NCI-H146 treated with DMSO at 0.1 percent for 48 hours (cell line): ENCODE data around the gene MYO3B.
A peak's percentile ranks its signal among the peaks of the same experiment; 100 is the strongest.

Experiments used
- DNase-seq: peaks from one replicate; lab custom pipeline; 2025; ENCODE audit not compliant: unreplicated experiment; lab: John Stamatoyannopoulos, UW

Gene MYO3B

GRCh38 chr2:170362871-170363631 is 185.1 kb downstream of the MYO3B start:
- DNase-seq, result no peak

DNA sequence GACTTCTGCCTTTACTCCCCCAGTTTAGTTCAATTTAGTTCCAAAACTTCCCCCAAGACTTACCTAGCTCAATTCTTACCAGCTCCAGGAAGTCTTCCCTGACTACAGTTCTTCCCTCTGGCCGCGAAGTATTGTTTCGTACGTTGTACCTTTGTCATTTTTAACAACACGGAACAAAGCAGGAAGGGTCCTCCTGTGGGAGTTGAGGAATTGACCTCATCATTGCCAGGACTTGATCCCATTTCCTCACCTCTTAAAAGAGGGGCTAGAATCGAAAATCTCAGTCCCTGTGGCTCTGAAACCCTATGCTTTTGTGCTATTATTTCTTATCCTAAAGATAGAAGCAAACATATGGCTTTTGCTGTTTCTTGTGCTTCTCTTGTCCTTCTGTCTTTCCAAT is 187.1 kb downstream of the MYO3B start:
- no peak for DNase-seq

GRCh38 chr2:170365686-170366085 is 187.7 kb downstream of the MYO3B start:
- no peak for DNase-seq

- no peak for DNase-seq
These were observed 190.4 kb downstream of the MYO3B start for GRCh38 chr2:170368370-170368769.

- no peak for DNase-seq
These were observed 191.3 kb downstream of the MYO3B start for GRCh38 chr2:170369228-170369627.

DNA sequence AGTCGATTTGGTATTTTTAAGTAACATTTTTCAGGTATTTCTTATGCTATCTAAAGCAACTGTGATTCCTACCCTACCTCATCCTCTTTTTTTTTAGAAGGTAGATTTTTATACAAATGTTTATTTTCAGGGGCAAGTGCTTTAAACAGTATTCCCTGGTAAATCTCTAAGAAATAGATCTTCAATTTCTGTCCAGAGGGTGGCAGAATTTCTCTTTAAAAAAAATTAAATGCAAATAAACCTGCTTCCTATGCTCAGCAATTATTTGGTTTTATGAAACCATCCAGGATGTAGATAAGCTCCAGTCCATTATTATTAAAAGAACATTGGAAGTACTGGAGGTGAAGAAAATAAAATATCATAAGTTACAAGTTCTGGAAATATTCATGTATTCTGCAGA is 191.9 kb downstream of the MYO3B start:
- no peak for DNase-seq

DNA sequence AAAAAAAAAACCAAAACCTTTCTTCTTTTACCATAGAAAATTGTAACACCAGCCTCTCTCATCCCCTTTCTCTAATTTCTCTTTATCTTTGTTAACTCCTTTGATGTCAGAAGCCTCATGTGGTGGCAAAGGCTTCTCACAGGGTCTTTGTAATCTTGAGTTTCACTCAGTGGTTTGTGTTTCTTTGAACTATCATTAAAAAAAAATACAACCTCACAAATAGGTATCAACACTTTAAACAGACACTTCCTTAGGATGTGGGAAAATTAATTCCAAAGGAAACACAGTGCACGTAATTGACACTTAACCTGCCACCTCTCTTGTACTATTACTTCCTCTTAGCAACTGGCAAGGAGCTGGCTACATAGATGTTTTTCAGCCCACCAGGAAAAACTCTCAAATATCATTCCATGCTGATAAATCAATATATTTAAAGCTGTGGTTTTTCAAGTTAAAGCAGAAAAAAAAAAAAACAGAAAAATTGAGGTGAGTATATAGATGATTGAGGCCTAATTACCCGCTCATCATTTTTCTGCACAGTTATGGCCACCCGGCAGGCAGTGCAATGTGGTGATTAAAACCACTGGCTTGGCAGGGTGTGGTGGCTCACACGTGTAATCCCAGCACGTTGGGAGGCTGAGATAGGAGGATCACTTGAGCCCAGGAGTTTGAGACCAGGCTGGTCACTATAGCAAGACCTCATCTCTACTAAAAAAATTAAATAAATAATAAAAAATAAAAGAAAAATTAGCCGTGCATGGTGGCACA is 193.5 kb downstream of the MYO3B start:
- no peak for DNase-seq

DNA sequence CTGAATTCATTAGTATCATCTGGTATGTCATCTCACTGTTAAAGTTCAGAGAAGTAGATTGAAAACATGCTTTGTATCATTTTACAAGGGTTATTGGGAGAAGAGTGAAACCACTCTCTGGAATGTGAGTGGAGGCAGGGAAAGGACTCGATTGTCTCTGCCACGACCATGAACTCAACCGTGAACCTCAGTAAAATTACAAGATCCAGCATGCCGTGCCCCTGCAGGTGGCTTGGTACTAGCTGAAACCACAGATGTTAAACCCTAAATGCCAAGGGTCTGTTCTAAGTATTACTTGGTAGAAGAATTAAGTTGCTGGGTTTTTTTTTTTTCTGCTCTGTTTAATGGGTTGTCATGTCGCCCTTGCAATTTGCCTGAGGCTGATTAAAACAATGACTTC is 197.2 kb downstream of the MYO3B start:
- no peak for DNase-seq

- no peak for DNase-seq
These were observed 199.7 kb downstream of the MYO3B start for GRCh38 chr2:170377500-170378207.

- no peak for DNase-seq
These were observed 202.3 kb downstream of the MYO3B start for GRCh38 chr2:170380267-170380666.

- no peak for DNase-seq
These were observed 203.7 kb downstream of the MYO3B start for GRCh38 chr2:170381678-170382077.

- no peak for DNase-seq
These were observed 208.6 kb downstream of the MYO3B start for GRCh38 chr2:170386554-170386953.

DNA sequence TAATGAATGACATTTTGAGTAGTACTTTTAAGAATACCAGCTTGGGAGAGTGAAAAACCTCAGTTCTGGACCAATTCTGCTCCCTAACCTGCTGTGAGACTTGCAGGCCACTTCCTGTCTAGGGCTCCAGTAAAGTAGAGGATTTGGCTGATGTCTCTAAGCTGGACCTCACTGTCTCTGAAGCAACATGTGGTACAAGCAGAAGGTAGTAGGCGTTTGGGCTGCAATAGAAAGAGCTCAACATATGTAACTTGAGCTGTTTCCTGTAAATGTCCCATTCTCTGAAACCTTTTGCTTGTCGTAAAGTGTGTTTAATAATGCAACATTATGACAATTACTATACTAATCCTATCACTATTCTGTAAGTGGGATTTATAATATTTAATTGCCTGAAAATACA is 213.1 kb downstream of the MYO3B start:
- DNase-seq, result no peak

- DNase-seq, result no peak
These were observed 213.8 kb downstream of the MYO3B start for GRCh38 chr2:170391697-170392096.

DNA sequence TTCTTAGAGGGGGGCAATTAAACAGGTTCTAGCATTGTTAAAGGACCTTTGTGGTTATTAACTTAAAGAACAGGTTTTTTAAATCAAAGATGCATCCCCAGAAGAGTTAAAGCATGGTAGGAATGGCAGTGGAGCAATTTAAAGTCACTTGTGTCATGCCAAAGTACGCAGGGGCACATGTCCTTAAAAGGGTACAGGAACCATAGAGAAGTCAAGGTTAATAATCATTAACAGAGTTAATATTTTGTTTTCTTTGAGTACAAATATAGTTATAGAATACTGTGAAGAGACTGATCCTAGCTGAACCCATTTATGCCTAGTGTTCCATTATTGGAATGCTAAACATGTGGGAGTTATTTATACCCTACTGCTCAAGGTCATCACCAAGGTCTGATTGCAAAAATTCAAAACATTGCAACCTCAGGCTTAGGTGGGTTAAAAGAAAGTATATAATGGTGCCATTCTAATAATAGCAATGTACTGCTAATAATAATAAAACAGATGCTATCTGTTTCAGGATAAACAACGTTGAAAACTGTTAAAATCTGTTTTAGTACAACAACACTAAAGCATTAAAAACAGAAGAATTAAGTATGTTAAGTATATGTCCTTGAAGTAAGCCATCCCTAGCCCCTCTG is 216.0 kb downstream of the MYO3B start:
- DNase-seq, result no peak

- no peak for DNase-seq
These were observed 216.9 kb downstream of the MYO3B start for GRCh38 chr2:170394641-170395387.

DNA sequence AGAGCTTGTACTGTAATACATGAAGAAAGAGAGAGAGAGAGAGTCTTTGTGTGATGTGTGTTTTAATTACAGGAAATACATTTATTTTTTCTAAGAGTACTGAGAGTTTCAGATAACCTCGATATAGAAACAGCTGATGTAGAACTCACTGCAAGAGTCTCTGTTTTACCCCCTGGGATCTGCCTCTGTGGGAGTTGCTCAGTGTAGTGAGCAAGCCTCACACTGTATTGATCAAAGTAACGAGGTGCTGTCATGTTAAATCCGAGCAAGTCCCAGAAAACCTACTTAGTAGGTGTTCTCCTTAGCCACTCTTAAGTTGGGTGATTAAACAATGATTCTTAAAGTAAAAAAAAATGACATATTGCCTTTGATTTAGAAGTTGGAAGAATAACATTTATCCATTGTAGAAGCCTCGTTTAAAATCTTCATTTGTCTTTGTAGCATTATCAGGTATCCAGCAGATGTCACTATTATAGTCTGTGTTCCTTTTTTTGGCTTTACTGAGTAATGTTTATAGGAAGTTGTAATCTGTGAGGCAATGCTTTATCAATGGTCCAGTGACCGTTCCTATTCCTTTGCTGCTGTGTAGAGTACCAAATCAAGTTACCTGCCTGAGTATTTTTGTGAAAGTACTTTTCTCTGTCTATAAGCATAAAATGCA is 219.0 kb downstream of the MYO3B start:
- peak; percentile 17 for DNase-seq

- no peak for DNase-seq
These were observed 223.2 kb downstream of the MYO3B start for GRCh38 chr2:170401187-170401586.

DNA sequence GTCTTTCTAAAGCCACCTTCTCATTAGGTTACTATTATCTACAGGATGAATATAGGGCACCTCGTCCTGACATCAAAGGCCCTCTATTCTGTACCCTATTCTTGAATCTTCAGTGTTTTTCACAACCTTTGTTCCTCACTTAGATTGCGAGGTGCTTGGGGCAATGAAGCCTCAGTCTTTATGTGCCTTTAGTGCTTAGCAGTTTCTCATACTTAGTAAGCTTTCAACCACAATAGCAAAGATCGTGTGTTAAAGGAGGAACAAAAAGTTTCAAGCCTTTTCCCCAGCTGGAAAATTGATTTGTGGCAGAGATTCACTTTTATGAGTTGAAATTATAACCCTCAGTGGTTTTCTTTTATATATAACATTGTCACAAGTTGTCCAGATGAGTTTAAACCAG is 226.9 kb downstream of the MYO3B start:
- no peak for DNase-seq

DNA sequence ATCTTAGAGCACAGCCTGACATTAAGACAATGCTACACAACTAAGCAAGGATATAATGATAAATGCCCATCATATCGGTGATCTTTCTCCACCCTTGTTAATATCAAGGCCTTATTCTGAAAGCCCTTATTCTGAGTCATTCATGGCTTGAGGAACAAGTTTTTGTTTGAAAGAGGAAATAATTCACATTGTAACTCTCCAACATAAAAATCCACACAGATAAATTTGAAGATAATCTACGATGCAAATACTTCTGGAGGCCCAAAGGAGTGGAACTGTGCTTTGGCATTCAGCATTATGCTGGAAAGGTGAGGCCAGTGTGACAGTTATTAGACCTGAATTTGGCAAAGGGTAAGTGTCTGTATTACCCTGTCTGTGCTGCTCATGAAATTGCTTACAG is 227.4 kb downstream of the MYO3B start:
- no peak for DNase-seq
